PFSK-1 (cell line): ENCODE data around the gene RTEL1.

Experiments used
- POLR2AphosphoS5 ChIP-seq: IDR thresholded peaks from 2 replicates; pipeline ENCODE4 v1.6.1; 2012; ENCODE audit warnings: low read depth, mild to moderate bottlenecking, control low read depth, low read length, moderate library complexity
- REST ChIP-seq, 2 experiments: IDR thresholded peaks; 2 replicates each; pipeline versions ENCODE4 v1.6.1 to v1.8.0; 2011 to 2012; ENCODE audit warnings: low read depth in 2 of 2, low read length in 2 of 2, control low read depth in 1 of 2, inconsistent platforms in 1 of 2, mild to moderate bottlenecking in 1 of 2, moderate library complexity in 1 of 2; ENCODE audit not compliant: insufficient read depth in 1 of 2
- SIN3A ChIP-seq: IDR thresholded peaks from 2 replicates; pipeline ENCODE4 v1.6.1; 2012; ENCODE audit warnings: mild to moderate bottlenecking, low read length, moderate library complexity, borderline replicate concordance; ENCODE audit not compliant: insufficient read depth

GRCh38 chr20:63708301-63709148, 50.4 kb downstream of the RTEL1 start:
- no peak for TF ChIP-seq POLR2AphosphoS5
- no peak for TF ChIP-seq SIN3A
- TF ChIP-seq REST (IDR thresholded peaks at IDR 0.05; ENCODE audit: insufficient read depth in 1 of 2, low read depth in 2 of 2, low read length in 2 of 2) = no peak
